Measurements from ENCODE around the gene MBLAC1.

The MBLAC1 gene

DNA sequence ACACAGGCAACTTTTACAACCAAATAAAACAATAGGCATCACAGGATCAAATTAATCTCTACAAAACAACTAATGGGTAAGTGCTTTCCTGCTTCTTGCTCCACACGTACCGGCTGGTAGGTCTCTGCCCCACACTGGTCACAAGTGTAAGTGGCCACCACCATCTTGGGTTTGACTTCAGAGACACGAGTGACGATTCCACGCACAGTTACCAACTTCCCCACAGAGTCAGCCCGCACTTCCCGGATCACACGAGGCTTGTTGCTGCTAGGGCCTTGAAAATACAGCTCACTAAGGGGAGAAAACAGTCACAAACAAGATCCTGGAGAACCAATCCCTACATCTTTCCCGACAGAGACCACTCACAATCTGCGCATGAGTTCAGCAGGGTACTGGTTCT is 27.9 kb upstream of the MBLAC1 start:
- DNase-seq (ENCODE audit: low spot score): no peak

DNA sequence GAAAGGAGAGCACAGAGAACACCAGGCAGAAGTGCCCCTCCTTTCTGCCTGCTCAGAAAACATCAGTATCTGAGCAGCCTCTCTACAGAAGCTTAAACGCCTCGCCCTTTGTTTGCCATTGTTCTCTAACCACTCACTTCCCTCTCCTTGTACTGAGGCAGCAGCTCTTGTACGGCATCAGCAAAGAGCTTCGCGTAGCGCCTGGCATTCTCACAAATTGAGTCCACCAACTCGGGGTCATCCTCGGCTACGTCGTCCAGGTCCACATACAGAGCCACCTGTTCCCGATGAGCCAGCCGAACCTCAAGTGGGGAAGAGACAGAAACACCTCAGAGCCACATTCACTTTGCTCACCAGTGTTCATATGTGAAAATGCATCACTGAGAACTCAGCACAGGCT is 27.3 kb upstream of the MBLAC1 start:
- DNase-seq (ENCODE audit: low spot score): no peak

DNA sequence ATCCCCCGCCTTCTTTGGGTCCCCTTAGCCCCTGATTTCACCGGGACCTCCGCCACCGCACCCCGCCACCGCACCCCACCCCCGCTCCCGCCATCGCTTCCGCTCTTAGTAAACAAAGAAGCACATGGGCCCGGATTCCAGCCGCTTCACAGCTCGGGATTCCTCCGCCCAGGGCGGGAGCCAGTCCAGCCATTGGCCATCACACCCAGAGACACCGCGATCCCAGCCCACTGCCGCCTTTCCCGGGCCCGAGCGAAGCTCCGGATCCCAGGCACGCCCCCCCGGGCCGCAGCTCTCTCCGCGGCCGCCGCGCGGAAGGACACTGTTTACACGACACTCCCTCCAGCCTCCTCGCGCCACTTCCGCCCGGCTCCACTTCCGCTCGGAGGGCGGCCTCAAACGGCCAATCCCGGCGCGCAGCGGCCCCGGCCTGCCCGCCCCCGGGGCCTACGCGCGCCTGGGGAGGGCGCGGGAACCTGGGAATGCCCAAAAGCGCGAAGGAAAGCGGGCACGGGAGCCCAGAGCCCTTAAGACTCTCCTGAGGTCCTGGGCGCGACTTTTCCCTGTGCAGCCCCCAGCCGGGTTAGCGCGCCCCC is 26.2 kb upstream of the MBLAC1 start:
- peak; percentile 99 for DNase-seq (ENCODE audit: low spot score)

DNA sequence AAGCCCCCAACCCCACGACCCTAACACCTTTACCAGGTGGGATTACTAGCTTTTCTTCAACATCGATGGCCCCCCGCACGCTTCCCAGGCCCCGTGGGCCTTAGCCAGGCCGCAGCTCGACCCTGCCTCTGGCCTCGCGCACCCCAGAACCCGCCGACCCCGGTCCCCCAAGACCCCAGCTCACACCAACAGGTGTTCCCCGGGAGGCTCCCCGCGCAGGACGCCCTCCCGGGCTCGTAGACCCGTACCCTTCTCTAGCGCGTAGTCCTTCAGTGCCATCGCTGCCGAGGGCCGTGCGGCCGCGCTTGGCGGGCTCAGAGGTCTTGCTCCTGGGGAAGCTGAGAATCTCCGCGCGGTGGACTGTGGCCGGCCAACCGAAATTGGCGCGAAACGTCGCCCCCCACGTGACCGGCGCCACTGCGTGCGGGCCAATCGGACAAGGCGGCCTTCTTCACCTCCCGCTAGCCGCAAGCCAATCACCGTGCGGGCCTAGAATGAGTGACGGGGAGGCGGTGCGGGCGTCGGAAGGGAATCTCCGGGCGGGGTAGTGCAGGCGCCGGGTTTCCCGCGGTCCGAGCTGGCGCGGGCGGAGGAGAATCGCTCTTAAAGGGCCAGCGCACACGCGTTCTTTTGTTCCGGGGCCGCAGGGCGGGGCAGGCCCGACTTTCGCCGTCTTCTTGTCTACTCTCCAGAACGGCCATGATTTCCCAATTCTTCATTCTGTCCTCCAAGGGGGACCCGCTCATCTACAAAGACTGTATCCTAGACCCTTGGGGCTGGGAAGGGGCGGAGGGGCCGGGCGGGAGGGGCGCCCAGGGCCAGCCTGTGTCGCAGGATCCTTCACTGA is 25.5 kb upstream of the MBLAC1 start, which contains the start of the genes AP4M1 and MCM7:
Gene AP4M1 (plus strand): TSS at position 628 of the 847 bp plus-strand sequence. CDS start 72 bp downstream, at position 700.
Gene MCM7 (minus strand): TSS at position 382 of the 847 bp plus-strand sequence. CDS start 103 bp downstream, at position 279.
- DNase-seq (ENCODE audit: low spot score): peak; percentile 100

DNA sequence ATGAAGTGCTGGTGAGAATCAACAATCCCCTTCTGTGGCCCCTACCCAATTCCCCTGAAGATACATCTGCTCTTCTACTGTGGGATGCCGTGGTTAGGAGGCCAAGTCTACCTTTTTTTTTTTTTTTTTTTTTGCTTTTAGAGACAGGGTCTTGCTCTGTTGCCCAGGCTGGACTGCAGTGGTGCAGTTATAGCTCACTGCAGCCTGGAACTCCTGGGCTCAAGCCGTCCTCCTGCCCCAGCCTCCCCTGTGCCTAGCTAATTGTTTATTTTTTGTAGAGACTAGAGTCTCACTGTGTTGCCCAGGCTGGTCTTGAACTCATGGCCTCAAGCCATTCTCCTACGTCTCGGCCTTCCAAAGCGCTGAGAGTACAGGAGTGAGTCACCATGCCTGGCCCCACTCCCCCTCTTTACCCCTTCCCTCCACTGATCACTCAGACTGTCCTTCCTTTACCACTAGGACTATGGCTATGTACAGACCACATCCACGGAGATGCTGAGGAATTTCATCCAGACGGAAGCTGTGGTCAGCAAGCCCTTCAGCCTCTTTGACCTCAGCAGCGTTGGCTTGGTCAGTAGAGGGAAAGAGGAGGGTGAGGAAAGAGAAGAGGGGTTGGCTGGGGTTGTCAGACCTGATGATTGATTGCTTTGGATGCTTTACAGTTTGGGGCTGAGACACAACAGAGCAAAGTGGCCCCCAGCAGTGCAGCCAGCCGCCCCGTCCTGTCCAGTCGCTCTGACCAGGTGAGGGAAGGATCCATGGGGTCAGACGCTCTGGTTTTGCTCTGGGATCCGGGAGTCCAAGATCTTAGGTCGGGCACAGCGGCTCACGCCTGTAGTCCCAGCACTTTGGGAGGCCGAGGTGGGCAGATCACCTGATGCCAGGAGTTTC is 23.6 kb upstream of the MBLAC1 start:
- no peak for DNase-seq (ENCODE audit: low spot score)

DNA sequence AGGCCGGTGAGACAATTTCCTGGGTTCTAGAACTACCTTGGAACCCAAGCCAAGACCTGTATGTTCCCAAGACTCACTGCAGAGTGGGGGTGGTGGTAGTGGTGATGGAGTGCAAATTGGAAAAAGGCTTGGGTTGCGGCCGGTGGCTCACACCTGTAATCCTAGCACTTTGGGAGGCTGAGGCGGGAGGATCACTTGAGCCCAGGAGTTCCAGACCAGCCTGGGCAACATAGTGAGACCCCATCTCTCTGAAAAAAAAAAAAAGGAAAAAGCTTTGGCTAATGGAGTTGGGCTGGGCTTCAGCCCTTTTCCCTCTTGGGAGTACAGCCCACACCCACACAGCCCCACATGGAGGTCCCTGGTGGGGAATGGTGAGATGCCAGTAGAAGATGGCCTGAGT is 21.2 kb upstream of the MBLAC1 start:
- DNase-seq (ENCODE audit: low spot score): no peak

DNA sequence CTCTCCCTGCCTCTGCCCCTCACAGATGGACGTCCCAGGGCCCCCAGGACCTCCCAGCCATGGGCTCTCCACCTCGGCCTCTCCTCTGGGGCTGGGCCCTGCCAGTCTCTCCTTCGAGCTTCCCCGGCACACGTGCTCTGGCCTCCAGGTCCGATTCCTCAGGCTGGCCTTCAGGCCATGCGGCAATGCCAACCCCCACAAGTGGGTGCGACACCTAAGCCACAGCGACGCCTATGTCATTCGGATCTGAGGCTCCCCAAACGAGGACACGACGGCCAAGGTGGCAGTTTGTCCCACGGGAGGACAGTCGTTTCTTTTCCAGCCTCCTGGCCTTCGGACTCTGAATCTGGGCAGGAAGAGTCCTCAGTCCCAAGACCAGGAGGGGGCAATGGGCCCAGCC is 20.1 kb upstream of the MBLAC1 start:
- no peak for DNase-seq (ENCODE audit: low spot score)

DNA sequence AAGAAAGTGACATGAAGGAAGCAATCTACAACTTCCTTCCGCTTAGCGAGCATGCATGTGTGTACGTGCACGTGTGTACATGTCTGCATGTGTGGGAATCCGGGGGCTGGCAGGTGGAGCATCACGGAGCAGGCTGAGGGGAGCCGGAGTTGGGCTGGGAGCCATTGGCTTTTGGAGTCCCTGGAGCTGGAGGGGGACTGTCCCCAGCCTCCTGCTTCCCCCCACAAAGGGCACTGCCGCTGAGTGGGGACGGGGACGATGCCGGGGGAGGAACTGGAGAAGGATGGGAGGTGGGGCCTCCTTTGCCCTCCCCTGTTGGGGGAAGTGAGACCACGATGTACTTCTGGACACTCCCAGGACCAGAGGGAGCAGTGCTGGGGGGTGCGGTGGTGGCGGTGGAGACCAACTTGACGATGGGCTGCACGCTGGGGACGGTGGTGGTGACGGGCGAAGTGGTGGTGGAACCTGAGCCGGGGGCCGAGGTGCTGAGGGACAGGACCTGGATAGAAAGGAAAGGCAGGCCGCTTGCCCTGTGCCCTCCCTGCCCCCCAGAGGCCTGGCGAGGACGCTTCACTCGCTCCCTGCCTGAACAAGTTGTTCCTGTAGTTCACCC is 19.5 kb upstream of the MBLAC1 start:
- no peak for DNase-seq (ENCODE audit: low spot score)

DNA sequence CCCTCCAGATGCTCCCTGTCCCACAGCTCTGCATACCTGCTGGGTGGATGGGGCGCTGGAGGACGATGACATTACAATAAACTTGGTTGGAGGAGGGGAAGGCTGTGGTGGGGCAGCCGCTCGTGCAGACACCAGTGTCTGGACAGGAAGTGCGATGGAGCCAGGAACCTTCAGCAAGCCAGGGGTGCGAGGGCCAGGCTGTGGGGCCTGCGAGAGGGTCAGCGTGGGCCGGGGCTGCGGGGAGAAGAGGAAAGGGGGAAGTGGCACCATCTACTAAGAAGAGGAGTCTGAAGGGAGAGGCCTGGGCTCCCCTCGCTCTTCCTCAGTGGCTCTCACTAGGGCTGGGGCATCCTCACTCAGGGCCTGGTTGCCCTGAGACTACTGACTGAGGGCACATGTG is 18.9 kb upstream of the MBLAC1 start:
- DNase-seq (ENCODE audit: low spot score): no peak

DNA sequence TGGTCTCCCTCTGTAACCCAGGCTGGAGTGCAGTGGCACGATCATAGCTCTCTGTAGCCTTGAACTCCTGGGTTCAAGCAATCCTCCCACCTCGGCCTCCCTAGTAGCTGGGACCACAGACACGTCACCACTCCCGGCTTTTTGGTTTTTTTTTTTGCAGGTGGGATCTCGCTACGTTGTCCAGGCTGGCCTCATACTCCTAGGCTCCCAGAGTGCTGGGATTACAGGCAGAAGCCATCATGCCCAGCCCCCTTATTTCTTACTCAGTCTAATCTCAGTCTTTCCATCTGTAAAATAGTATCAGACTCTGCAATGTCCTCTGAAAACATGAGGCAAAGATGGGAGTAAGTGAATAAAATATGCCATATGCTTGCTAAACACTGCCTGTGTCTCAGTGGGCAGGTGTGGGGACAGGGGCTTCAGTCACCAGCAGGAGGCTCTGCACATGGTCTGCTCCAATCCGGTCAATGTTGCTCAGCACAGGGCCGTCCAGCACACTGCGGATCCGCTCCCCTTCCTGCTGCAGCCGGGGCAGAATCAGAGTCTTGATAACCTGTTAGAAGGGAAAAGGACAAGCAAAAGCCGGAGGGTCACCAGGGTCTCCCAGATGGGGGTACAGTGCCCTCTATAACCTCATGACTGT is 17.1 kb upstream of the MBLAC1 start:
- no peak for DNase-seq (ENCODE audit: low spot score)

DNA sequence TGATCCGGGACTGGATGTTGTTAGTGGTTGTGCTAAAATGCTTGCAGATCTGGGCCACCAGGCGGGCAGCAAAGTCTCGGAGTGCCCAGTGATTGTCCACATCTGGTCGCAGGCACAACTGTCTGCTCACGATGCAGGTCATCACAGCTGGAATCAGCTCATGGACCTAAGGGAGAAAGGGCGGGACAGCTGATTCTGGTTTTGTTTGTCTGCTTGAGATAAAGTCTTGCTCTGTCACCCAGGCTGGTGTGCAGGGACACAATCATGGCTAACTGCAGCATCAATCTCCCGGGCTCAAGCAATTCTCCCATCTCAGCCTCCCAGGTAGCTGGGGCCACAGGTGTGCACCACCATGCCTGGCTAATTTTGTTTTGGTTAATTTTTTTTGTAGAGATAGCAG is 15.6 kb upstream of the MBLAC1 start:
- no peak for DNase-seq (ENCODE audit: low spot score)

DNA sequence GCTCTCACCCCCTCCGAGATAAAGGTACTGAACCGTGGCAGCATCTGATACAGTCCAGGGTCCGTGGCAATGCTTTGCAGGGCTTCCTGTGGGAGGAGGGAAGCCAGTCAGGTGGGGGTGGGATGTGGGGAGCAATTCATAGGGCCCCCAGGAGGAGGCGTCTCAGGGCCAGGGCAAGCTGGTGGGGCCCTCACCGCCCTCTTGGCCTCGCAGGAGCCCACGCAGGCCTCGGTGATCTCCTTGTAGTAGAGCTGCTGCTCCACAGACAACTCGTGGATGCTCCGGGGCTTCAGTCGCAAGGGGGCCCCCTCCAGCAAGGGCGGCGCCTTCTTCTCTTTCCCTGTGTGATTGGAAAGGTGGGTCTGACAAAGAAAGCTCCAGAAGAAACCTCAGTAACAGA is 14.9 kb upstream of the MBLAC1 start:
- DNase-seq (ENCODE audit: low spot score): no peak

DNA sequence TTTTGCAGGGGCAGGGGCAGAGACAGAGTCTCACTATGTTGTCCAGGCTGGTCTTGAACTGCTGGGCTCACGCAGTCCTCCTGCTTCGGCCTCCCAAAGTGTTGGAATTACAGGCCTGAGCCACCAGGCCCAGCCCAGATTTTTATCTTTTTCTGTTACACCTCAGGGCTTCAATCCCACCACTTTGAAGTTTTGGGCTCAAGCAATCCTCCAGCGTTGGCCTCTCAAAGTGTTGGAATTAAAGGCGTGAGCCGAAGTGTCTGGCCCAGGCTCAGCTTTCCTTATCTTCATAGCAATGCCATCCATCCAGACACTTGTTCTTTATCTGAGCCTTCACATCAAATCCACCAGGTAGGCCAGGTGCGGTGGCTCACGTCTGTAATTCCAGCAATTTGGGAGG is 11.7 kb upstream of the MBLAC1 start:
- no peak for DNase-seq (ENCODE audit: low spot score)

DNA sequence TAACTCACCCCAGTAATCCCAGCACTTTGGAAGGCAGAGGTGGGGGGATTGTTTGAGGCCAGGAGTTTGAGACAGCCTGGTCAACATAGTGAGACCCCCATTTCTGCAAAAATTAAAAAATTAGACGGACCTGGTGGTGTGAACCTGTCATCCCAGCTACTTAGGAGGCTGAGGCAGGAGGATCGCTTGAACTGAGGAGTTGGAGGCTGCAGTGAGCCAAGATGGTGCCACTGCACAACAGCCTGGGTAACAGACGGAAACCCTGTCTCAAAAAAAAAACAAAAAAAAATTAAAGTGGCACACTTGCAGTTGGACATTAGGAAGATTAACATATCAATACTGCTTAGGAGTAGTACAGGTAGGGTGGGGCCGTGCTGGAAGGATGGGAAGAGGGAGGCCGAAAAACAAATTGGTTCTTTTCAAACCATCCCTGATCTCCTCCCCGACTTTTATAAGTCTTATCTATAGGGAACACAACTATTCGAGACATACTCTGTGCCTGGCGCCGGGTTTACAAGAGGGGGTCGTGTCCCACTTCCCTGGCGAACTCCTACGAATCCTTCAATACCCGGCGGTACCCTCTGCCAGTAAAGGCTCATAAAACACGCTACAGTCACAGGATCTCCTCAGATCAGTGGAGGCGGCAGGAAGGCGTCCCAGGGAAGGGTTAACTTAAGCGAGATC is 8.2 kb upstream of the MBLAC1 start:
- DNase-seq (ENCODE audit: low spot score): no peak

DNA sequence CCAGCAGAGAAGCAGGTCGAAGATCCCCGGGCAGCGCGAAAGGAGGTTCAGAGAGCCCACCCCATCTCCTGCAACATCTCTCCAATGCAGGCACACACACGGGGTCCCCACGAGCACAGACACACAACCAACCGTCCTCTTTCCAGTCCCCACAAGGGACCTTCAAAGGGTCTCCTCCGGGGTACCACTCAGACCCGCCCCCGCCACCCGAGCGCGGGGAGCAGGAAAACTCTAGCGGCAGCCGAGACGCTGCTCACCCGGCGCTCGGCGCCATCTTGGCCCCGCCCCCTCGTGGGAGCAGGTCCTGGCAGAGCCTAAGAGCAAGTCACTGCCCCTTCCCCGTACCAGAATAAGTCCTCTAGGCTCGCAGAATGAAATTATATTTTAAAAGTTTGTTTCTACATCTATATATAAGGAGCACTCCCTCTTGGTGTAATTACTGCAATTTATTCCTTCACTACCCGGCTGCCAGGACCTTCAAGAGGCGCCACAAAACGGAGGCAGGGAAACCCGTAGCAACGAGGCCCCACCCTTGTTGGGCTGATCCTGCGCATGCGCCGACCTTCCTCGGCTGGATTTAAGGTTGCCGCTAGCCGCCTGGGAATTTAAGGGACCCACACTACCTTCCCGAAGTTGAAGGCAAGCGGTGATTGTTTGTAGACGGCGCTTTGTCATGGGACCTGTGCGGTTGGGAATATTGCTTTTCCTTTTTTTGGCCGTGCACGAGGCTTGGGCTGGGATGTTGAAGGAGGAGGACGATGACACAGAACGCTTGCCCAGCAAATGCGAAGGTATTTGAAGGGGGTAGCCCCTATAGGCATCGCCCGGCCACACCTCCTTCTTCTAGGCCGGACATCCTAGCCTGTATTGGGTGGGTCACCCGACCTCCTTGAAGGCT is 7.4 kb upstream of the MBLAC1 start, which contains the start of the genes CNPY4 and TAF6:
Gene CNPY4 (plus strand): TSS at position 563 of the 898 bp plus-strand sequence. CDS start 111 bp downstream, at position 674.
Gene TAF6 (minus strand): TSS at position 287 of the 898 bp plus-strand sequence. CDS start 5,149 bp downstream, outside the sequence.
- peak; percentile 99 for DNase-seq (ENCODE audit: low spot score)

DNA sequence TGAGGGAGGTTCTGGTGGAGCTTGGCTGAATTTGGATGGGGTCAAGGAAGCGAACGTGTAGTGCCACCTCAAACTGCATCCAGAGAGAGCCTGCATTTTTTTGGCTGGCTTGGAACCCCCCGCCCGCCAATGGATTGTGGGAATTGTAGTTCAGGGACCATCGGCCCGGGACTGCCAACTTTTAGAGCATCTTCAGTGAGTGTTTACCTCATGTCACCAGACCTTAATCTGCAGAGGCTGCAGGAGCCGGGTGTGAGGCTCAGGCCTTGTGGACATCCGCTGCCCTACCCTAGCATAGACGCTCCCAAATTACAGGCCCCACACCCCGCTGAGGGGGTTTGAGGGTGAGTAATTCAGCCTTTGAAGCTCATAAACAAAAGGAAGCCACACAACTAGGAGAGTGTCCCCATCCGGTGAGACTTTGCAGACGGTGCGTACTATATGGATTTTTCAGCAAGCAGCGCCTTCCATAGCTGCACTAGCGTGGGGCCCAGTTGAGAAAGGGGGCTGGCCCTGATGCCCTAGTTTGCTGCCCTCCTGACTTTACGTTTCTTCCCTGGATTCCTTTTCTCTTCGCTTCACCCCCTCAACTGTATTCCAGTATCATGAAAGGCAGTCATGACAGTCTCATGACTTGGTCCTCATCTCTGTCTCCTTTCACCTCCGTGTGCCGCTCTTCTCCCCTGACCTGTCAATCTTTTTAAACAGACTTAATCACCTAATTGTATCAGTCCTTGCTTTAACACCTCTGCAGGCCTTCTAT is 6.6 kb upstream of the MBLAC1 start:
- no peak for DNase-seq (ENCODE audit: low spot score)

DNA sequence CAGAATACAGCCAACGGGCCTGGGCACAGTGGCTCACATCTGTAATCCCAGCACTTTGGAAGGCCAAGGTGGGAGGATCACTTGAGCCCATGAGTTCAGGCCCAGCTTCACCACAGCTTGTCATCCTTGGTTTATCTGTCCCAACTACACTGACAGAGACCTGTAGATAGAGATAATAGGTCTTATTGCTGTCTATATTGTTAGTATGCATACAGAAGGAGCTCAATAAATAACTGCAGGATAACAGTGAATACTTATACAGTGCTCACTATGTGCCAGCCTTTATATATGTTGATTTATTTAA is 6.1 kb upstream of the MBLAC1 start:
- no peak for DNase-seq (ENCODE audit: low spot score)

DNA sequence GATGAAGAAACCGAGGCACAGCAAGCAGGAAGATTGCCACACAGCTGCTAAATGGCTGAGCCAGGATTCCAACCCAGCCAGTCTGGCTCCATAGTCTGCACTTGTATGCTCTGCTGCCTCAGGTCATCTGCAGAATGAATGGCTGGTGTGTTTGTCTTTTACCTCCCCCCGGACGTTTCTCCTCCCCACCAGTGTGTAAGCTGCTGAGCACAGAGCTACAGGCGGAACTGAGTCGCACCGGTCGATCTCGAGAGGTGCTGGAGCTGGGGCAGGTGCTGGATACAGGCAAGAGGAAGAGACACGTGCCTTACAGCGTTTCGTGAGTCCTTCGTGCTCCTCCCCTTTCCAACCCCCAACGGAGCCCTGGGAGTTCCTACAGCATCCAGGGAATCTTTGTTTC is 4.7 kb upstream of the MBLAC1 start:
- no peak for DNase-seq (ENCODE audit: low spot score)

DNA sequence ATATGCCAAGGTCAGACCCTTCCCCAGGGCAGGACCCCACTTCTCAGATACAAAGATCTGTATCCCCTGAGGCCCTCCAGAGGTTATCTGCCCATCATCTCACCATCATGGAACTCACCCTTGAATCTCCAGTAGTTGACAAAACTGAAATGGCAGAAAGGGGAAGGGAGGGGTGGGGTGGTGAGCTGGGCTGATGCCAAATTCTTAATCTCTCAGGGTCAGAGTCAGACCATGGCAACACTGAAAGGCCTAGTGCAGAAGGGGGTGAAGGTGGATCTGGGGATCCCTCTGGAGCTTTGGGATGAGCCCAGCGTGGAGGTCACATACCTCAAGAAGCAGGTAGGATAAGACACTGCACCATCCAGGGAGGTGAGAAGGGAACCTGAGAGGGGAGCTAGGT is 4.2 kb upstream of the MBLAC1 start:
- no peak for DNase-seq (ENCODE audit: low spot score)

Measured in LoVo (cell line).